ENCODE measurements around the gene BARHL1. TPM values are rescaled to one million over a fixed set of nuclear protein-coding genes. Genes with fewer than 3 reads are reported as not detected.

BARHL1 gene
- total RNA-seq, 1 donor from 2014 or later: not detected

- intact Hi-C loops (cut with DNase I): no loop called here
- Histone ChIP-seq H3K4me3 (no peak overlapping the region), H3K27me3 (peaks cover 23% of the 10 kb centered on the region), H3K36me3 (peaks cover 0 to 11% of the 10 kb centered on the region in 2 donors), H3K4me1 (peaks cover 9% of the 10 kb centered on the region), H3K9me3 (no peaks in the 10 kb centered on the region), H3K27ac (no peak overlapping the region)
- TF ChIP-seq POLR2AphosphoS5 (IDR thresholded peaks at IDR 0.05; ENCODE audit: insufficient read depth in 1 of 2, low read depth in 1 of 2) (no peak), POLR2A (IDR thresholded peaks at IDR 0.05) (no peak)
- DNase-seq (ENCODE audit: extremely low spot score in 2 of 2): no peak
Measured at GRCh38 chr9:132590318-132591182, 8.1 kb downstream of the BARHL1 start.

- TF ChIP-seq, protein P1, sequence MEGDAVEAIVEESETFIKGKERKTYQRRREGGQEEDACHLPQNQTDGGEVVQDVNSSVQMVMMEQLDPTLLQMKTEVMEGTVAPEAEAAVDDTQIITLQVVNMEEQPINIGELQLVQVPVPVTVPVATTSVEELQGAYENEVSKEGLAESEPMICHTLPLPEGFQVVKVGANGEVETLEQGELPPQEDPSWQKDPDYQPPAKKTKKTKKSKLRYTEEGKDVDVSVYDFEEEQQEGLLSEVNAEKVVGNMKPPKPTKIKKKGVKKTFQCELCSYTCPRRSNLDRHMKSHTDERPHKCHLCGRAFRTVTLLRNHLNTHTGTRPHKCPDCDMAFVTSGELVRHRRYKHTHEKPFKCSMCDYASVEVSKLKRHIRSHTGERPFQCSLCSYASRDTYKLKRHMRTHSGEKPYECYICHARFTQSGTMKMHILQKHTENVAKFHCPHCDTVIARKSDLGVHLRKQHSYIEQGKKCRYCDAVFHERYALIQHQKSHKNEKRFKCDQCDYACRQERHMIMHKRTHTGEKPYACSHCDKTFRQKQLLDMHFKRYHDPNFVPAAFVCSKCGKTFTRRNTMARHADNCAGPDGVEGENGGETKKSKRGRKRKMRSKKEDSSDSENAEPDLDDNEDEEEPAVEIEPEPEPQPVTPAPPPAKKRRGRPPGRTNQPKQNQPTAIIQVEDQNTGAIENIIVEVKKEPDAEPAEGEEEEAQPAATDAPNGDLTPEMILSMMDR (IDR thresholded peaks at IDR 0.05): no peak
- TF ChIP-seq POLR2A (IDR thresholded peaks at IDR 0.05) (no peak), POLR2AphosphoS5 (IDR thresholded peaks at IDR 0.05; ENCODE audit: insufficient read depth in 1 of 2, low read depth in 1 of 2) (no peak)
- Histone ChIP-seq H3K27me3 (peaks cover 22% of the 10 kb centered on the region), H3K4me3 (no peak overlapping the region), H3K9me3 (no peaks in the 10 kb centered on the region), H3K27ac (no peak overlapping the region), H3K36me3 (peaks cover 0 to 11% of the 10 kb centered on the region in 2 donors), H3K4me1 (peaks cover 9% of the 10 kb centered on the region)
- intact Hi-C loops (cut with DNase I): no loop called here
- no peak for DNase-seq (ENCODE audit: extremely low spot score in 2 of 2)
Measured at GRCh38 chr9:132591244-132591643, 8.8 kb downstream of the BARHL1 start.

DNA sequence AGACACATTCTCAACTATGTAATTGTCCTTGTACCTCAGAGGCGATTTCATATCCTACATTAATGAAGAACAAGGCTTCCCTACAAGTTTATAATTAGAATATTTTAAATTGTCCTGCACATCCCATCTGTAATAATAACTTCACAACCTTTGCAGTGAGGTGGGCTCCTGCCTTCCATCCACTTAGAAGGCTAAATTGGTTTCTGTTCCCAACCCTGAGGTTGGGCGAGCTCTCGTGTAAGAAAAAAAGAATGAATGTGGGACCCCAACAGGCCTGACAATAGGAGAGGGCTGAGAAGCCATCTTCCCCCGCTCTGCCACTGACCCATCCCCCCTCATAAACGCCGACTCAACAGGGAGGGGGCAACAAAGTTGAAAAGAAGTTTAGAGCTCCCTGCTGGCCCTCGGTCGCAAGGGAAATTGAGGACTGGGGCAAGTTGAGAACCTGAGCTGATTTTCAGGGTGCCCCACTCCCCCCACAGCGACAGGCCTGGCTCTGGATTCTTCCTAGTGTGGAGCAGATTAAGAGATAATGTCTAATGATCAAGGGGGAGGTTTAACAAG, 9.4 kb downstream of the BARHL1 start:
- no peak overlapping the region for H3K27ac ChIP-seq
- H3K36me3 ChIP-seq: peaks cover 0 to 11% of the 10 kb centered on the region in 2 donors
- intact Hi-C loops (cut with DNase I): no loop called here
- TF ChIP-seq, protein P1 (IDR thresholded peaks at IDR 0.05): no peak
- TF ChIP-seq POLR2A (IDR thresholded peaks at IDR 0.05) (no peak), POLR2AphosphoS5 (IDR thresholded peaks at IDR 0.05; ENCODE audit: insufficient read depth in 1 of 2, low read depth in 1 of 2) (no peak)
- no peaks in the 10 kb centered on the region for H3K9me3 ChIP-seq
- peaks cover 9% of the 10 kb centered on the region for H3K4me1 ChIP-seq
- no peak for DNase-seq (ENCODE audit: extremely low spot score in 2 of 2)
- H3K4me3 ChIP-seq: no peak overlapping the region
- H3K27me3 ChIP-seq: peaks cover 16% of the 10 kb centered on the region

DNA sequence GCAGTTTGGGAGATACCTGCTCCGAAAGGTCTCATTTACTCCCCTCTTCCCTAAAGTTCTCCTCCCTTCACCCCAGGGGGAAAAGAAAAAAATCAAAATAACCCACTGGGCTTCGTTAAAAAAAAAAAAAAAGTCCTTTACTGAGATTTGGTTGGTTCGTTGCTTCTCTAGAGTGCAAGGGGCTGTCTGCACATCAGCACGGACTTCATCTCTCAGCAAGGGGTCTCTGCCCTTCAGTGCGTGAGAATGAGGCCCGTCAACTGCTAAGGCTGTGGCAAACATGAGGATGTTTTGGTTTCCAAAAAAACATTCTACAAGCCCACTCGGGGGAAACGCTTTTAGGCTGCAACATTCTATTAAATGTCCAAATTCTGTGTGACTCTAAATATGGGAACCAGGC, 10.0 kb downstream of the BARHL1 start:
- TF ChIP-seq, protein P1 (IDR thresholded peaks at IDR 0.05): no peak
- TF ChIP-seq POLR2AphosphoS5 (IDR thresholded peaks at IDR 0.05; ENCODE audit: insufficient read depth in 1 of 2, low read depth in 1 of 2) (no peak), POLR2A (IDR thresholded peaks at IDR 0.05) (no peak)
- Histone ChIP-seq H3K4me1 (peaks cover 9% of the 10 kb centered on the region), H3K36me3 (peaks cover 0 to 16% of the 10 kb centered on the region in 2 donors), H3K27ac (no peak overlapping the region), H3K27me3 (peaks cover 11% of the 10 kb centered on the region), H3K4me3 (no peak overlapping the region), H3K9me3 (no peaks in the 10 kb centered on the region)
- DNase-seq (ENCODE audit: extremely low spot score in 2 of 2): no peak
- intact Hi-C loops (cut with DNase I): no loop called here

- TF ChIP-seq, protein P1 (IDR thresholded peaks at IDR 0.05): no peak
- no peak for TF ChIP-seq POLR2A (IDR thresholded peaks at IDR 0.05)
- no peak for TF ChIP-seq POLR2AphosphoS5 (IDR thresholded peaks at IDR 0.05; ENCODE audit: insufficient read depth in 1 of 2, low read depth in 1 of 2)
- Histone ChIP-seq H3K27me3 (peaks cover 9% of the 10 kb centered on the region), H3K9me3 (no peaks in the 10 kb centered on the region), H3K4me1 (peaks cover 9% of the 10 kb centered on the region), H3K4me3 (no peak overlapping the region), H3K36me3 (peaks cover 0 to 16% of the 10 kb centered on the region in 2 donors), H3K27ac (no peak overlapping the region)
- DNase-seq (ENCODE audit: extremely low spot score in 2 of 2): no peak
- intact Hi-C loops (cut with DNase I): no loop called here
Measured at GRCh38 chr9:132594412-132594811, 12.0 kb downstream of the BARHL1 start.
